Islet precursor cell (in vitro differentiated cells): Measurements from ENCODE around the gene MAEA.
A peak's percentile ranks its signal among the peaks of the same experiment; 100 is the strongest.

Experiments used
- DNase-seq: peaks from one replicate; pipeline ENCODE4 v3.0.0-alpha.2; 2018

MAEA gene

GRCh38 chr4:1355378-1355777 is 65.7 kb downstream of the MAEA start:
- DNase-seq, result no peak

DNA sequence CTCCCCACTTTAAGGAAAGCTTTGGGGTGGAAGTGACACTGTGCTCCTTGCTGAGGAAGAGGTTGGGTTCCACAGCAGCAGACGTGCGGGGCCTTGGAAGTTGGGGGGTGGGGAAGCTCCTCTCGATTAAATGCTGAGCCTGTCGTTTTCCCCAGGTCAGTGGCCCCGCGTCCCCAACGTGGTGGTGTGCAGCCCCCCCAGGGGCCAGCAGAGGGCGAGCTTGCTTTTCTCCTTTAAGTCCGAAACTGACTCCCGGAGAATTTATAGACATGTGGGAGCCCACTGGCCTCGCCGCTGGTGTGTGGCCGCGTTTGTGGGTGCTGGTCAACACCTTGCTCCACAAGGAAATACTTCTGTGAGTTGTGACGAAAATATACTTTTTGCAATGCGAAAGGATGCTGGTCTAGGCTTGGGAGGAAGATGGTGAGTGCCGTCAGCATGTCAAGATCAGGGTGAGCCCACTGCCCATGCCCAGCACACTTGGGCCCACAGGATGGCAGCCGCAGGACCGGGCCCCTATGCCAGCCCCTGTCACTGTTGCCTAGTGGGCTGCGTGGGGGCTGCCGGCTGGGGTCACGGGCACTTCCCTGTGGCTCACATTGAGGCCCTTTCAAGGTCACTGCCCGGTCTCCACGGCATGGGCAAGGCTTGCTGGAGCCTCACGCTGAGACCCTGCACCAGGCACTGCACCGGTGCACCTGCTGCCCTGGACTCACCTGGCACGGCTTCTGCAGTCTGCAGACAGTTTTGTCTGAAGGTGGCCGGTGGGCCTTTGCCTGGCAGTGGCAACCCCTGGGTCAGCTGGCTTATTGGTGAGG is 66.7 kb downstream of the MAEA start:
- DNase-seq, result peak; percentile 76

DNA sequence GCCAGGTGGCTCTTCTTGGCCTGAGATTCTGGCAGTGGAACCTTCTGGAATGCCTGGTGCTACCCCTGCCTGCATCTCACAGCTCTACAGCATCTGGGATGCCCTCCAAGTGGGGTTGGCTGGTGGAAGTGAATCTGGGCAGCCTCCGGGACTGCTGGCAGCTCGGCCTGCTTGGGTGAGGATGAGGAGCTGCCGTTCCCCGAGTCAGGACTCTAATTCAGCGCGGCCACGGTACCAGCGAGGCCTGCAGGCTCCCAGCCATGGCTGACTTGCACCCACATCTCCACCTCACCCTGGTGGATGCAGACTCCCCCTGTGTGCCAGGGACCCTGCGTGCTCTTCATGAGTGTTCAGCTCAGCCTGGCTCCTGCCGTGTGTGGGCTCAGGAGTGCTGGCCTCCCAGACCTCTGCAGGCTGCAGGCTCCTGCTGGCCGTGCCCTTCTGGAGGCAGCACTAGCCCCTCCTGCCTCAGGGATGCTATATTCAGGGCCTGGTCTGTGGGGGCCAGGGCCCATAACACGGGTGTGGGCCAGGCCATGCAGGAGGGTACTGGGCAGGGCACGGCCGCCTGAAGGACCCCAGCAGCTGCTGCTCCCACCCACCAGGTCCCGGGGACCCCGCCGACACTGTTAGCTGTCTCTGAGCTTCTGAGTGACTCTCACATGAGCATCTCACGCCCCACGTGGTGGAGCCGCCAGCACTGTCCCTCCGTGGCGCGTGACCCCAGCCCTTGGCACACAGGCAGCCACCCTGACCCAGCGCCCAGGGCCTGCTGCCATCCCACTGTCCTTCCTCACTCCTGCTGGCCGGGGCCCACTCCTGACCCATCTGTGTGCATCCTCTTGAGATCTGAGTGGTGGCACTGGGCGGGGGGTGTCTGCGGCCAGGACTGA is 67.9 kb downstream of the MAEA start:
- DNase-seq, result no peak

DNA sequence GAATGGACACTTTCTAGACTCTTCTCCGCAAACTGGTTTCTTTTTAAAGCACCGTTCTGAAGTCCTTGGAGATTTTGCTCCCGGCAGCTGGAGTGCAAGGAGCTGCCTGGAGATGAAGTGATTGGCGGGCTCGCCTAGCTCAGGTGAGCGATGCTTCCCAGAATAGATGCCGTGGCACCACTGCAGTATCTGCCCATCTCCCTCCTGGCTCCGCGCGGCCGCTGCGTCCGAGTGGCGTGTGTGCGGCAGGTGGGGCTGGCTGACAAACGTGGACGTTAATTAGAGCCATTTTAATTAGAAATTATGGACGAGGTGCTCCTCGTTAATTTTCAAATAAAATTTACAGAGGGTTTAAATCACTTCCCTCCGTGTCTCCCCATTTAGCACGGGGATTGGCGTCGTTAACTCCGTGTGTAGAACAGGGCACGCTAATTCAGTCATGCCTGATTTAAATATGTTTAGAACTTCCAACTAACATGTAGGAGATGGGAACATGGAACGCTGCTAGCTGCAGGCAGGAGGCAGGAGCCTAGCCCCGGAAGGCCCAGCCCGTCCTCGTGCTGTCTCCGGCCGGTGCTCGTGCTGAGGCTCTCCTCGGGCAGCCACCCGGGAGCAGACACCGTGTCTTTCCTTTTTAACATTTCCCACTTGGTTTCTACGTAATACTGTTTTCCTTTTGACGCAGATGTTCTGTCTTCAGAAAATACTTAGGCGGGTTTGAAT is 68.9 kb downstream of the MAEA start:
- no peak for DNase-seq

DNA sequence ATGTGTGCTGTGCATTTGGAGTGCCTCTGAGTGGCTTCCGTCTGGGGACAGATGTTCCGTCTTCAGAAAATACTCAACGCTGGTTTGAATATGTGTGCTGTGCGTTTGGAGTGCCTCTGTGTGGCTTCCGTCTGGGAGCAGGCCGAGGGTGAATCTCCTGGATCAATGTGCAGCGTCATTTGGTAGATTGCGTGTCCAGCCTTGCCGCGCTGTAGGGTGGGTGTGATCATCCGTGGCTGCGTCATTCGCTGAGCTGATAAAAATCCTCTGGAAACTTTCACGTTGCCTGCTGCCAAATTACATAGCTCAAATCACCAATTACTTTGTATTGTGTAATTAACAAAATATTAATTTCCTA is 69.4 kb downstream of the MAEA start:
- DNase-seq, result no peak

- DNase-seq, result no peak
Observed at GRCh38 chr4:1359976-1360375, 70.3 kb downstream of the MAEA start.

DNA sequence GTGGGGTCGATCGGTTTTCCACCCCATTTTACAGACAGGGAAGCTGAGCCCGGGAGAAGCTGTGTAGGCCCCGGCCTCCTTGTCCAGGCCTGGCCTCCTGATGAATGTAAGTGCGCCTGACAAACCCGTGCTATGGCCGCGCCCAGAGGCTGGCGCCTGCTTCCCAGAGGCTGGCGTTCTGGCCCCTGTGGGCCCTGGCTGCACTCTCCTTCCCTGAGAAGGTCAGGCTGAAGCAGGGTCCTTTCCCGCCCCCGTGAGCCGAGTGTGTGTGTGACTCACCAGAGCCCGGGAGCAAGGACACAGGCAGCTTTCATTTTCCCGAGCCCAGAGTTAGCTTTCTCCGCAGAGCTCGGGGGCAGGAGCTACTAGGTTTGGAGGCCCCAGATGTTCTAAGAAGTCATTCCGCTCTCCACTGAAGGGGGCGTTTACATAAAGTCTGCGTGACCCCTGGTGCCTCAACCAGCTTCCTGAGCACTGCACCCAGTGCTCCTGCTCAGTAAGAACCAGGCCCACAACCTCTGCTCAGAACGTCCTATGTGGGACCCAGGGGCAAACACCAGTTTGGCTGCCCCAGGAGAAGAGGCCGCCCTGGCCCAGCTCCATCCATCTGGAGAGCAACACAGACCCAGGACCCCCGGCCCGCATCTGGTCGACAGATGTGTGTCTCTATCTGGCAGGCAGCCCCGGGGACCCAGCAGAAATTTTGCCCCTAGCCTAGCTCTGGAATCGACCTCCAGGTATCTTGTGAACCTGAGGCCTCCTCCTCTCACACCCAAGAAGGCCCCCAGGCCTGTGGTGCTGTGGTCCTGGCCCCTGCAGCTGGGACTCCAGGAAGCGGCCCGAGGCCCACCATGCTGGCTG is 71.0 kb downstream of the MAEA start:
- DNase-seq, result peak; percentile 82

DNA sequence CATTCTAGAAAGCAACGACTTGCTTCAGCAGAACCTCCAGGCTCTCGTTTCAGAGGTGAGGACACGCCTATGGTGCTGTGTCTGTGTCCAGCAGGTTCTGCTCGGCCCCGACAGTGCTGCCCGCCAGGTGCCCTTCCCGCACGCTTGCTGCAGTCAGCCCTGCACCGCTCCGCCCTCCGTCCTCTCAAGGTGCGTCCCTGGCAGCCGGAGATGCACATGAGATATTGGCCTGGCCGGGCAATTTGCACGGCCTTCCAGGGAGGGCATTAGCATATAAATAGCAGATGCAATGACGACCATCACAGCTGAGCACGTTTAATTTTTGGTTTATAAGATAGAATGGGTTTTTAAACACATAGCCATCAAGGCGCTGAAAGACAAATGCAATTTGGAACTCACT is 71.7 kb downstream of the MAEA start:
- no peak for DNase-seq

DNA sequence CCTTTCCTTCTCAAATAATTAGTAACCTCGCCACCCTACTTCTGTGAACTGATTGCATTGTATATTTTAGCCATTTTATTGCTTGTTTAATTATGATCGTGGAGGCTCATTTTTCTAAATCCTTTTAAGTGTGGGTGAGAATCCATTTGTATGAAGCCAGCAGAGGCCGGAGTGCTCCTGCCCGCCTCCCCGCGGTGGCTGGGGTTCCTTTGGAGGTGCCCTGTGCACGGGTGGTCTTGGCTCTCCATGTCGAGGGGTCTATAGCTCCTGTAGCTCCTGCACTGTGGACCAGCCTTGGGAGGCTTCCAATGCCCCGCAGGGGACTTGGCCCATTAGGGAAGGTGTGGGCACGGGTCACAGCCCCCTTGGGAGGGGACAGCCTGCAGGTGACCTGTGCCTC is 72.4 kb downstream of the MAEA start:
- DNase-seq, result no peak

DNA sequence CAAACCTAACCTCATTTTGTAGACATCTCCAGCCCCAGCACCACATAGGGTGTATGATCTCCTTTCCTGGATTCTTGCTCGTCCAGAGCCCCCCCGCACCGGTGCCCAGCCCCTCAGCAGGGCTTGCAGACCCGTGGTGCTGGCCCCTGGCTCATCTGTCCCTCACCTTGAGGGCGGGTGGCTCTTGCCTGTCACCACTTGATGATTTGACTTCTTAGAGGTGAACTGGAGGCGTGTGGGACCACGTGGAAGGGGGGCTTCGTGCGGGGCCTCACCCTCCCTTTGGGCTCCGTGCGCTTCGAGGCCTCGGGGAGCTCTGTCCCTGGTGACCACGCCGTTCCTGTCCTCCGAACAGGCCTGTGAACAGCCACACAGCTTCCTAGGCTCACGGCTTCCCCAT is 72.8 kb downstream of the MAEA start:
- no peak for DNase-seq

DNA sequence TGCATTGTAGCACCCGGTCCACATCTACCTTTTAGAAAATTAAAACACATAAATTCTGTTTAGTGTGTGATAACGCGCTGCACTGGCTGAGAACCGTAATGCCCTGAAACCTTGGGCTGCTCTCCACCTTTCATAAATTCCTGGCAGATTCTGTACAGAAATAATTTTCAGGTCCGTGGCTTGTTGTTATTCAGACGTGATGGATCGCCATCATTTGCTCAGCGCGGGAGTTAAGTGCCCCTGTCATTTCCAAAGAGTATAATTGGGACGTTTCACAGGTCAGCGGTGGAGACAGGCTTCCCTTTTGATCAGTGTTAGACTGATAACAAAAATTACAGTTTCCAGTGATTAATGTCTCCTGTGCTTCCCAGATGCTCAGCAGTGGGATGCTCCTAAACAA is 73.8 kb downstream of the MAEA start:
- DNase-seq, result no peak

GRCh38 chr4:1364217-1364616 is 74.5 kb downstream of the MAEA start:
- DNase-seq, result no peak

DNA sequence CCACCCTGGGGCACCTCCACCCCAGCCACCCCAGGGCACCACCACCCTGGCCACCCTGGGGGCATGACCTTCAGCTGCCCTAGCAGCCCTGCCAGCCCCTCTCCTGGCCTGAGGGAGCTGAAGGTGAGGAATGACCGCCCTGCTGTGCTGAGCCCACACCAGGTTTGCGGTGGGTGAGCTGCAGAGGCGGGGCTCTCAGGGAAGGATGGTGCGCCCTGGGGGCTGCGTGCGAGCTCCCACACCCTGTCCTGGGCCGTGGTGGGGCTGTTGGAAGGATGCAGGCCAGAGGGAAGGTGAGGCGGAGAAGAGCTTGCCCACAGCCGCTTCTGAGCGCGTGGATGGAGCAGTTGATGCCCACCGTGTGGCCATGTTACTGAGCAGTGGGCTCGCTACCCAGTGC is 75.1 kb downstream of the MAEA start:
- DNase-seq, result no peak

- no peak for DNase-seq
Observed at GRCh38 chr4:1365271-1366178, 75.8 kb downstream of the MAEA start.

DNA sequence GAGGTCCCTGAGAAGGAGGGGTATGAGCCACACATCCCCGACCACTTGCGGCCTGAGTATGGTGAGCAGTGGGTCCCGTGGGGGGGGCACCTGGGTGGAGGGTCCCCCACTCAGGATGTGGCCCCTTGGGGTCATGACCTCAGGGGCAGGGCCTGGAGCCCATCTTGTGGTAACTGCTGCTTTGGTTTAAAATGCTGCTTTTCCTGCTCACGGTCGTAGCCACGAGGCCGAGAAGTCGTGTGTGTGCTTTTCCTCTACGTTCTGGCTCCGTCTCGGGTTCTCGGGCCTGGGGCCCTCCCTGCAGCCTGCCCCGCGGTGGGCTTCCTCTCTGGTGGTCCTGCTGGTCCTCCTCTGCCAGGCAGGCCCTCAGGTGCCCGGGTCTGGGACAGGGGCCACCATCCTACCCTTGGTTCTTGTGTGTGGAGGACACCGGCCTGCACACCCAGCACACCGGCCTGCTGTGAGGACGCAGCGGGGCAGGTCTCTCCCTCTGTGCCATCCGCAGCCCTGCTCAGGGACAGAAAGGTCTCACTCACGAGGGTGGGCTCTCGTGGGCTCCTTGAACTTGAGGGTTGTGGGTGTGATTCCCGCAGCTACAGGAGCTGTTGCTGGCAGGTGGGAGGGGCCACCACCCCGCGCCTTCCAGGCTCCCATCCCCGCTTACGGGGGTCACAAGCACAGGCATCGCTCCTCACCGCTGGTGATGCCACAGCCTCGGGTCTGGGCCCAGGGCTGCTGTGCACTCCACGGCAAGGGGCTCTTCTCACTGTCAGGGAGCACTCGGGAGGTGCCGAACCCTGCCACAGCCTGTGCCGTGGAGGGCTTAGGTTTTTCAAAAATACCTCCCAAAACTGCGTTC is 76.9 kb downstream of the MAEA start:
- no peak for DNase-seq

DNA sequence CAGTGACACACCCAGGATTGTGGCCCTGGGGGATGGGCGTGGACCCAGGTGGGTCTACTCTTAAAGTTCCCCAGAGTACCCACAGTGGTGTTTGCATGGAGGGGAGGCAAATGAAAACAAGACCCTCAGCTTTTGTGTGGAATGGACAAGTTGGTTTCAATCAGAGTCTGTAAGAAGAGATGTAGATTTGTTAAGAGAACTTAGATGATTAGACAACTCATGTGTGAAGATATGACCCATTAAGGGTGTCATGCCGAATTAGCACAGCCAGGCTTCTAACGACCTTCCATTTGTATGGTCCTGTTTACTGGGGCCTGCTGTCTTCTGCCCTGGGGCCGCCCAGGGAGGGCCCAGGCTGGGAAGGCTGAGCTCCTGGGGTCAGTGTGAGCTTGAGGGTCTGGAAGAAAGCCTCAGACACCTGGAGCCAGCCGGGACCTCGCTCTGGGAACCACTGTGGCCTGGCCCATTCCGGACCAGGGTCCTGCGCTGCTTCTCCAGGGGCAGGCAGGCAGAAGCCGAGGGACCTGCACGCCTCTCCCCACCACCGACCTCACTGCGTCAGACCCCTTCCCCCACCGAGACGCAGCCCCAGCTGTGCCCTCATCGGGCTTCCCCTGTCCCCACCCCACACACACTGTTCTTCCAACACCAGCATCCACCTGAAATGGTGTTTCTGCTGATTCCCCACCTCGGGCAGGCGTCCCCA is 77.7 kb downstream of the MAEA start:
- no peak for DNase-seq

GRCh38 chr4:1367936-1368289 is 78.2 kb downstream of the MAEA start:
- DNase-seq, result no peak

GRCh38 chr4:1368421-1369090 is 78.9 kb downstream of the MAEA start:
- no peak for DNase-seq

DNA sequence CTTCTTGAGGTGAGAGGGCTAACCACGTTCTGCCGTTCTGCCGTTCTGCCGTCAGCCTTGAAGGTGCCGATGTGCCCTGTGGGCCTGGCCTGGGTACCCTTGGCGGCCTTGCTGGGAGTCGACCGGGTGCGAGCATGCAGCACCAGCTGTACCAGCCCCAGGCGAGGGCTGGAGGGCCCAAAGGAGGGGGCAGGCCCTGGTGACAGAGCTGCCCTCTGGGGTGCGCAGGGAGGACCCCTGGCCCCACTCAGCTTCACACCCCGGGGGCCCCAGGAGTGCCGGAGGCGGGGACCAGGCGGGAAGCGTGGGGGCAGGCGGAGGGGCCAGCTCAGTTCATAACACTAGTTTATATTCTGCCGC is 79.4 kb downstream of the MAEA start:
- DNase-seq, result no peak
